C4-2B (cell line): Measurements from ENCODE around the gene NELFCD.

Source experiments
- H3K27ac ChIP-seq: fragments of 450-650 bp; 2 replicates; pipeline ENCODE4 v1.5.1; 2017
- CTCF ChIP-seq: fragments of 450-650 bp; conservative IDR thresholded peaks from 2 replicates; pipeline ENCODE4 v1.5.1; 2017; ENCODE audit warnings: mild to moderate bottlenecking
- ZFX ChIP-seq: fragments of 450-650 bp; IDR thresholded peaks from 2 replicates; pipeline ENCODE4 v1.6.1; 2017

Gene NELFCD

GRCh38 chr20:58997141-58997770 is 16.2 kb downstream of the NELFCD start:
- no peak overlapping the region for H3K27ac ChIP-seq
- TF ChIP-seq ZFX: no peak
- no peak for TF ChIP-seq CTCF

GRCh38 chr20:58998656-58999055 is 17.6 kb downstream of the NELFCD start:
- TF ChIP-seq CTCF (no peak), ZFX (no peak)
- no peak overlapping the region for H3K27ac ChIP-seq

- H3K27ac ChIP-seq: no peak overlapping the region
- TF ChIP-seq CTCF (no peak), ZFX (no peak)
Observed at GRCh38 chr20:59000326-59000725, 19.3 kb downstream of the NELFCD start.

- H3K27ac ChIP-seq: no peak overlapping the region
- TF ChIP-seq ZFX: no peak
- TF ChIP-seq CTCF: no peak
Observed at GRCh38 chr20:59001068-59001448, 20.0 kb downstream of the NELFCD start.

GRCh38 chr20:59001449-59002171 is 20.6 kb downstream of the NELFCD start:
- TF ChIP-seq CTCF (no peak), ZFX (no peak)
- H3K27ac ChIP-seq: no peak overlapping the region

GRCh38 chr20:59002388-59002787 is 21.3 kb downstream of the NELFCD start:
- no peak overlapping the region for H3K27ac ChIP-seq
- no peak for TF ChIP-seq ZFX
- no peak for TF ChIP-seq CTCF

- TF ChIP-seq CTCF (no peak), ZFX (no peak)
- H3K27ac ChIP-seq: no peak overlapping the region
Observed at GRCh38 chr20:59002874-59003399, 21.9 kb downstream of the NELFCD start.
